NCI-H526 (cell line): ENCODE data around the gene KCNK6.
"Not testable (repeated sequence)": the region's sequence is repeated elsewhere in the genome, so short reads cannot be mapped to it uniquely, and the experiment has no call there.

Experiments
- DNase-seq, 2 experiments: peaks; one replicate each; lab custom pipeline; 2025; lab: John Stamatoyannopoulos, UW

The KCNK6 gene

GRCh38 chr19:38324431-38324830 is 4.8 kb downstream of the KCNK6 start:
- no peak for DNase-seq

GRCh38 chr19:38326591-38326990 is 6.9 kb downstream of the KCNK6 start:
- DNase-seq = no peak

GRCh38 chr19:38329651-38330050 is 10.0 kb downstream of the KCNK6 start:
- DNase-seq = no peak

- DNase-seq = no peak
Measured at GRCh38 chr19:38331728-38332127, 12.1 kb downstream of the KCNK6 start.

- DNase-seq = no peak
Measured at GRCh38 chr19:38333245-38333644, 13.6 kb downstream of the KCNK6 start.

- peak; percentile 95 to 99 for DNase-seq
Measured at GRCh38 chr19:38335949-38336637, 16.4 kb downstream of the KCNK6 start.

- peak; percentile 90 to 99 for DNase-seq
Measured at GRCh38 chr19:38336638-38337359, 17.2 kb downstream of the KCNK6 start.

GRCh38 chr19:38337360-38337653 is 17.7 kb downstream of the KCNK6 start:
- no peak for DNase-seq

GRCh38 chr19:38339011-38339410 is 19.4 kb downstream of the KCNK6 start:
- DNase-seq = not testable (repeated sequence)

GRCh38 chr19:38340927-38341326 is 21.3 kb downstream of the KCNK6 start:
- DNase-seq = no peak

GRCh38 chr19:38346837-38347236 is 27.2 kb downstream of the KCNK6 start:
- DNase-seq = no peak

GRCh38 chr19:38350883-38351282 is 31.2 kb downstream of the KCNK6 start:
- no peak for DNase-seq

- no peak for DNase-seq
Measured at GRCh38 chr19:38351865-38352395, 32.3 kb downstream of the KCNK6 start.

GRCh38 chr19:38352611-38353010 is 33.0 kb downstream of the KCNK6 start:
- DNase-seq = no peak

GRCh38 chr19:38355728-38356725 is 36.4 kb downstream of the KCNK6 start:
- no peak for DNase-seq

GRCh38 chr19:38358071-38358470 is 38.4 kb downstream of the KCNK6 start:
- DNase-seq = no peak

GRCh38 chr19:38359242-38360021 is 39.8 kb downstream of the KCNK6 start:
- DNase-seq = no peak

GRCh38 chr19:38360351-38360750 is 40.7 kb downstream of the KCNK6 start:
- no peak for DNase-seq

GRCh38 chr19:38360839-38361631 is 41.4 kb downstream of the KCNK6 start:
- no peak for DNase-seq

- DNase-seq = peak; percentile 83 to 96
Measured at GRCh38 chr19:38361633-38362075, 42.0 kb downstream of the KCNK6 start.
